K562 (cell line): ENCODE measurements around the gene AMBP. TPM values are rescaled to one million over a fixed set of nuclear protein-coding genes. Genes with fewer than 3 reads are reported as not detected.

Source experiments
- ATAC-seq: fragments of 200-7000 bp; cut with Tn5 transposase; 3 replicates; pipeline ENCODE4 v1.9.1; 2020; ENCODE audit warnings: moderate library complexity
- BruUV-seq: library from RNA; stranded (reverse); fragments of 400-500 nt; replicated peaks from 2 replicates; lab custom pipeline; 2021; lab: Mats Ljungman, UMichigan
- CTCF ChIA-PET: fragments of 300-600 bp; formaldehyde crosslinking; extraction: SDS; loops from one replicate; lab custom pipeline; 2021; ENCODE audit warnings: low intra/inter-chr PET ratio; lab: Yijun Ruan, JAX
- POLR2A ChIA-PET: fragments of 300-600, 350-650 bp; sonication (Branson Sonifier 250); formaldehyde crosslinking; extraction: SDS; loops from one replicate; lab custom pipeline; 2021; ENCODE audit warnings: antibody characterized with exemption, inconsistent platforms; lab: Yijun Ruan, JAX
- DNase-seq, 4 experiments: peaks; one replicate each; pipeline versions ENCODE4 v3.0.0 to v3.0.0-alpha.2; 2011 to 2018; ENCODE audit warnings: low spot score in 3 of 4, mixed read lengths in 3 of 4; ENCODE audit errors: extremely low read depth in 1 of 4
- FAIRE-seq: peaks from 2 replicates; lab custom pipeline; 2011; peaks lifted over from hg19 to GRCh38; lab: Jason Lieb, UNC
- H2AFZ ChIP-seq: 2 replicates; pipeline ENCODE4 v1.6.0; 2011; ENCODE audit warnings: low read depth, low read length, control low read depth, inconsistent platforms
- H3K27ac ChIP-seq: fragments of 200-600 bp; 3 replicates; pipeline ENCODE4 v1.8.0; 2011; ENCODE audit warnings: low read depth, mild to moderate bottlenecking, control low read depth, inconsistent platforms, low read length, moderate library complexity, mixed read lengths; ENCODE audit errors: extremely low read depth
- H3K27me3 ChIP-seq, 2 experiments: fragments of 300-600 bp in 1 of 2; 2 replicates in 1 of 2; 3 replicates in 1 of 2; pipeline versions ENCODE4 v1.6.0 to v1.8.0; 2011; ENCODE audit warnings: inconsistent platforms in 2 of 2, low read length in 2 of 2, mild to moderate bottlenecking in 1 of 2, mixed read lengths in 1 of 2, moderate library complexity in 1 of 2; ENCODE audit not compliant: control insufficient read depth in 2 of 2, insufficient read depth in 2 of 2
- H3K36me3 ChIP-seq: fragments of 300-600 bp; 3 replicates; pipeline ENCODE4 v1.8.0; 2011; ENCODE audit warnings: mild to moderate bottlenecking, low read length, inconsistent platforms; ENCODE audit not compliant: control insufficient read depth, insufficient read depth
- H3K4me1 ChIP-seq, 2 experiments: fragments of 200-600 bp in 1 of 2; replicated peaks in 1 of 2; 2 replicates in 1 of 2; 3 replicates in 1 of 2; pipeline versions ENCODE4 v1.5.1 to v1.8.0; 2011; ENCODE audit warnings: inconsistent platforms in 2 of 2, low read length in 2 of 2, mild to moderate bottlenecking in 1 of 2, mixed read lengths in 1 of 2, moderate library complexity in 1 of 2; ENCODE audit not compliant: control insufficient read depth in 2 of 2, insufficient read depth in 2 of 2
- H3K4me2 ChIP-seq: 2 replicates; pipeline ENCODE4 v1.6.1; 2011; ENCODE audit warnings: low read length, control low read depth, inconsistent platforms, mixed read lengths; ENCODE audit not compliant: insufficient read depth
- H3K4me3 ChIP-seq: fragments of 200-600 bp; sonication (generic), shearing (Covaris generic); 2 replicates; pipeline ENCODE4 v1.5.1; 2016; ENCODE audit warnings: control low read depth, inconsistent platforms
- H3K79me2 ChIP-seq: fragments of 200-600 bp; 3 replicates; pipeline ENCODE4 v1.8.0; 2011; ENCODE audit warnings: low read length, inconsistent platforms; ENCODE audit not compliant: control insufficient read depth, insufficient read depth
- H3K9ac ChIP-seq, 2 experiments: 2 replicates each; pipeline versions ENCODE4 v1.6.0 to v1.6.1; 2011; ENCODE audit warnings: low read depth in 2 of 2, low read length in 2 of 2, control low read depth in 1 of 2, inconsistent platforms in 1 of 2, mild to moderate bottlenecking in 1 of 2, mixed read lengths in 1 of 2; ENCODE audit not compliant: insufficient read depth in 1 of 2
- H3K9me1 ChIP-seq: one replicate; pipeline ENCODE4 v1.6.0; 2011; ENCODE audit warnings: inconsistent platforms, mild to moderate bottlenecking, low read length, moderate library complexity; ENCODE audit not compliant: control insufficient read depth, insufficient read depth
- H3K9me3 ChIP-seq: replicated peaks from 2 replicates; pipeline ENCODE4 v1.5.1; 2011; ENCODE audit warnings: low read depth, low read length, inconsistent platforms; ENCODE audit not compliant: control insufficient read depth, insufficient read depth
- H4K20me1 ChIP-seq: replicated peaks from 2 replicates; pipeline ENCODE4 v1.6.1; 2011; ENCODE audit warnings: low read length, inconsistent platforms, mixed read lengths; ENCODE audit not compliant: control insufficient read depth, insufficient read depth
- BRF1 ChIP-seq: IDR thresholded peaks from 3 replicates; pipeline ENCODE4 v1.6.1; 2011; ENCODE audit warnings: borderline replicate concordance, mild to moderate bottlenecking; ENCODE audit not compliant: insufficient read length; ENCODE audit errors: extremely low read depth
- EZH2 ChIP-seq: IDR thresholded peaks from 2 replicates; pipeline ENCODE4 v1.6.1; 2012; ENCODE audit warnings: low read depth, mild to moderate bottlenecking, inconsistent platforms, low read length, borderline replicate concordance
- ILF3 ChIP-seq: fragments of 450-650 bp; IDR thresholded peaks from 2 replicates; pipeline ENCODE4 v1.6.1; 2018; ENCODE audit warnings: antibody characterized with exemption, mild to moderate bottlenecking, moderate library complexity, borderline replicate concordance
- JUN ChIP-seq, 2 experiments: sonication (generic) in 1 of 2; formaldehyde crosslinking in 1 of 2; IDR thresholded peaks; 2 replicates each; pipeline versions ENCODE4 v1.6.1 to v1.8.0; 2012 to 2022; ENCODE audit warnings: borderline replicate concordance in 2 of 2, mild to moderate bottlenecking in 2 of 2, improper control_type of control experiment in 1 of 2, low read depth in 1 of 2, low read length in 1 of 2, missing genetic modification reagents in 1 of 2
- LEF1 ChIP-seq: fragments of 450-650 bp; IDR thresholded peaks from 2 replicates; pipeline ENCODE4 v1.6.1; 2016; ENCODE audit warnings: mild to moderate bottlenecking
- NCOA4 ChIP-seq: fragments of 450-650 bp; IDR thresholded peaks from 2 replicates; pipeline ENCODE4 v1.6.1; 2018; ENCODE audit warnings: mild to moderate bottlenecking; ENCODE audit not compliant: partially characterized antibody
- PML ChIP-seq: IDR thresholded peaks from 2 replicates; pipeline ENCODE4 v1.6.1; 2012; ENCODE audit warnings: low read length, inconsistent platforms
- PTRF ChIP-seq: fragments of 450-650 bp; IDR thresholded peaks from 2 replicates; pipeline ENCODE4 v1.6.1; 2016; ENCODE audit warnings: mild to moderate bottlenecking, missing genetic modification characterization, missing compliant biosample characterization
- SMARCA4 ChIP-seq: fragments of 450-650 bp; IDR thresholded peaks from 2 replicates; pipeline ENCODE4 v1.6.1; 2016
- STAT5B ChIP-seq: fragments of 250-450 bp; sonication (Bioruptor Pico); IDR thresholded peaks from 2 replicates; pipeline ENCODE4 v1.8.0; 2021; ENCODE audit warnings: mild to moderate bottlenecking, inconsistent platforms
- TBL1XR1 ChIP-seq, 2 experiments: IDR thresholded peaks; 2 replicates each; pipeline ENCODE4 v1.6.1; 2012; ENCODE audit warnings: improper control_type of control experiment in 2 of 2, low read length in 2 of 2, mild to moderate bottlenecking in 1 of 2
- TCF7 ChIP-seq: sonication (generic); IDR thresholded peaks from 2 replicates; pipeline ENCODE4 v1.6.1; 2016; ENCODE audit warnings: antibody characterized with exemption, borderline replicate concordance
- ZNF143 ChIP-seq: sonication (generic); formaldehyde crosslinking; IDR thresholded peaks from 2 replicates; pipeline ENCODE4 v1.9.0; 2022; ENCODE audit warnings: mild to moderate bottlenecking, missing genetic modification reagents
- ZNF165 ChIP-seq: fragments of 250-450 bp; sonication (Bioruptor Pico); IDR thresholded peaks from 2 replicates; pipeline ENCODE4 v1.4.0; 2020; ENCODE audit warnings: borderline replicate concordance
- ZNF217 ChIP-seq: sonication (generic); formaldehyde crosslinking; IDR thresholded peaks from 2 replicates; pipeline ENCODE4 v1.8.0; 2022; ENCODE audit warnings: mild to moderate bottlenecking, missing genetic modification reagents
- ZNF785 ChIP-seq: fragments of 250-450 bp; sonication (Bioruptor Pico); IDR thresholded peaks from 2 replicates; pipeline ENCODE4 v1.4.0; 2020; ENCODE audit warnings: mild to moderate bottlenecking
- WGBS: fragments of 100-300 bp; shearing (Covaris generic); methylation state at CpG from one replicate; pipeline ENCODE4 v1.1.6; 2016; ENCODE audit warnings: low coverage, mixed read lengths; ENCODE audit not compliant: insufficient coverage; ENCODE audit errors: missing lambda C conversion rate; 5-methylcytosine and 5-hydroxymethylcytosine counted together
- in situ Hi-C: fragments of 300-500 bp; cut with MboI; formaldehyde crosslinking; loops from 4 replicates; pipeline ENCODE4 v1.15.0; 2018; ENCODE audit warnings: inconsistent platforms, mixed read lengths
- intact Hi-C: fragments of 100-400 bp; cut with micrococcal nuclease; formaldehyde crosslinking; loops from 2 replicates; pipeline ENCODE4 v1.14.2; 2022
- polyA plus RNA-seq, 8 experiments: library from polyadenylated mRNA; depleted of rRNA in 4 of 8; stranded (reverse) in 5 of 8; unstranded in 3 of 8; fragments of >200 nt; fragmentation: Nextera tagmentation in 2 of 8; fragmentation: Illumina TruSeq in 1 of 8; extraction: Ambion mirVana in 2 of 8; extraction: Trizol in 1 of 8; gene quantifications; 2 replicates each; pipeline versions ENCODE4 v1.2.1 to v1.2.3, GENCODE V29; 2011 to 2014; ENCODE audit warnings: inconsistent platforms in 1 of 8, missing spikeins in 1 of 8
- total RNA-seq, 7 experiments: library from RNA; depleted of rRNA in 6 of 7; stranded (reverse); fragments of >200 nt in 6 of 7; fragmentation: Illumina TruSeq in 2 of 7; extraction: Trizol in 2 of 7; gene quantifications; 2 replicates each; pipeline versions ENCODE4 v1.2.1 to v1.2.3, GENCODE V29; 2011 to 2021; ENCODE audit warnings: low replicate concordance in 1 of 7
- TF ChIP-seq, protein P1 (sequence below): sonication (generic); formaldehyde crosslinking; IDR thresholded peaks from 2 replicates; pipeline ENCODE4 v1.8.0; 2023; ENCODE audit warnings: mild to moderate bottlenecking, missing genetic modification reagents
- TF ChIP-seq, protein P2 (sequence below), 2 experiments: fragments of 450-650 bp in 1 of 2; sonication (generic) in 1 of 2; formaldehyde crosslinking in 1 of 2; IDR thresholded peaks in 1 of 2; conservative IDR thresholded peaks in 1 of 2; 2 replicates each; pipeline versions ENCODE4 v1.6.1 to v1.8.1; 2016 to 2023; ENCODE audit warnings: mild to moderate bottlenecking in 2 of 2, moderate library complexity in 2 of 2, inconsistent platforms in 1 of 2, missing genetic modification reagents in 1 of 2

Gene AMBP
- total and polyA plus RNA-seq, 9 of the 15 experiments (the other 6 are each of a cell fraction or from before 2014, with no cell fraction given): 1.3 TPM; not detected in 8

DNA sequence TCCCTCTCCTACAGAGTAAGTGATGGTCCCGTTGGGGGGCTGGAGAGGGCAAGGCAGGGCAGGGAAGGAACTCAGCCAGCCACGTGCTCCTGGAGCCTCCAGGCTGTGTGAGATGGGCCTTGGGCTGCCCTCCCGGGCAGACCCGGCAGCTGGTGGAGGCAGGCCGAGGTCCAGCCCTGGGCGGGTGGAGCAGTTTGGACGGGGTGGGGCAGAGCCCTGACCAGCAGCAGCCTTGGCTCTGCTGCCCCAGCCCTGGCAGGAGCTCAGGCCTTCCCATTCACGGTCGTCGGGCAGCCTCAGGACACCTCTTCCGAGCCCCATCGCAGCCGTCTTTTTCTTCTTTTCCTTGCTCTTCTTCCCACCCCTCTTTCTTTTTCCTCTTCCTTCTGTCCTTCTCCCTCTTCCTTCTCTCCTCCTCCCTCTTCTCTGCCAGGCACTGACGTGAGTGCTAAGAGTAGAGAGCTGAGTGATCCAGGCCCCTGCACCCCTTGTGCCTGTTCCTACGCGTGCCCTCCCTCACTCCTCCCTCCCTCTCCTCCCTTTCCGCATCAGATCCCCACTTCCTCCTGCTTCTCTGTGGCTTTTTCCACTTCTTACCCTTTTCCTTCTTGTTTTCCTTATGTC is 42.8 kb downstream of the AMBP start (continued):
- TF ChIP-seq JUN (IDR thresholded peaks at IDR 0.05; ENCODE audit: borderline replicate concordance, low read depth, low read length) (no peak), JUN (CRISPR knock-in tag; IDR thresholded peaks at IDR 0.05; ENCODE audit: borderline replicate concordance) (no peak), TBL1XR1 (IDR thresholded peaks at IDR 0.05; ENCODE audit: low read length in 2 of 2) (no peak), STAT5B (CRISPR knock-in tag) (no peak), TCF7 (no peak)

DNA sequence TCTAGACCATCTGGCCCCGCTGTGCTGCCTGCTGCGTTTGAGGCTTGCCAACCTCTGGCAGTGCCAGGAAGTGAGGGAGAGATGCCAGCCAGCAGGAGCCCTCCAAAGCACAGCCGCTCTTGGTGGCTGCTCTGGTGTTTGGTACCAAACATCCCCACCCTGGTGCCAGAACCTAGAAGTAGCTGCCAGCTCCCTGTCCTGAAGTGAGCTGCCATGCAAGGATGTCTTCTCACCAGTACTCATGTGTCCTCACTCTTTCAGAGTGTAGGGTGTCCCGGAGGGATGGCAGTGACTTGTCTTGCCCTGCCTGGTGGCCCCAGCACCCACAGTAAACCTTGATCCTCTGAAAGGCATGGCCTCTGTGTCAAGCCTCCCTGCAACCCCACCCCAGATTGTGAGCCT is 43.4 kb downstream of the AMBP start:
- ATAC-seq (no peak), FAIRE-seq (no peak), DNase-seq (no peak)
- H3K4me2 ChIP-seq: no peak overlapping the region
- H3K27me3 ChIP-seq: no peaks in the 10 kb centered on the region
- intact Hi-C loops (loop anchor here (5.0 kb wide), 2 partner anchors 227 to 297 kb away; no protein-coding TSS in a partner anchor), in situ Hi-C loops (no loop called here)
- ChIA-PET CTCF (no interaction called here), POLR2A (no interaction called here)
- peaks cover 3% of the 10 kb centered on the region; the same call in 1 of the 2 replicates for H4K20me1 ChIP-seq
- H3K79me2 ChIP-seq: no peaks in the 10 kb centered on the region
- BruUV-seq: no TSS peak
- H3K4me3 ChIP-seq: no peak overlapping the region
- H3K9me1 ChIP-seq: peaks cover 6% of the 10 kb centered on the region
- H3K36me3 ChIP-seq: peaks cover 3% of the 10 kb centered on the region; the same call in 1 of the 3 replicates
- 43% methylated on average over 3 of the region's 4 CpGs for WGBS
- no peak overlapping the region for H3K9ac ChIP-seq
- no peak overlapping the region for H3K27ac ChIP-seq
- H3K4me1 ChIP-seq: no peaks in the 10 kb centered on the region; a peak in 1 of 5 replicates
- no peaks in the 10 kb centered on the region for H3K9me3 ChIP-seq
- no peak overlapping the region for H2AFZ ChIP-seq
- TF ChIP-seq EZH2 (no peak), ZNF143 (CRISPR knock-in tag) (no peak), ZNF217 (no peak), BRF1 (no peak), ZNF165 (CRISPR knock-in tag) (no peak), JUN (IDR thresholded peaks at IDR 0.05; ENCODE audit: borderline replicate concordance, low read depth, low read length) (no peak), JUN (CRISPR knock-in tag; IDR thresholded peaks at IDR 0.05; ENCODE audit: borderline replicate concordance) (no peak), PML (no peak), ILF3 (no peak), PTRF (no peak), ZNF785 (no peak), NCOA4 (no peak), SMARCA4 (no peak), LEF1 (no peak)
- TF ChIP-seq, protein P1, sequence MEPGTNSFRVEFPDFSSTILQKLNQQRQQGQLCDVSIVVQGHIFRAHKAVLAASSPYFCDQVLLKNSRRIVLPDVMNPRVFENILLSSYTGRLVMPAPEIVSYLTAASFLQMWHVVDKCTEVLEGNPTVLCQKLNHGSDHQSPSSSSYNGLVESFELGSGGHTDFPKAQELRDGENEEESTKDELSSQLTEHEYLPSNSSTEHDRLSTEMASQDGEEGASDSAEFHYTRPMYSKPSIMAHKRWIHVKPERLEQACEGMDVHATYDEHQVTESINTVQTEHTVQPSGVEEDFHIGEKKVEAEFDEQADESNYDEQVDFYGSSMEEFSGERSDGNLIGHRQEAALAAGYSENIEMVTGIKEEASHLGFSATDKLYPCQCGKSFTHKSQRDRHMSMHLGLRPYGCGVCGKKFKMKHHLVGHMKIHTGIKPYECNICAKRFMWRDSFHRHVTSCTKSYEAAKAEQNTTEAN (CRISPR knock-in tag): no peak
- TF ChIP-seq, protein P2, sequence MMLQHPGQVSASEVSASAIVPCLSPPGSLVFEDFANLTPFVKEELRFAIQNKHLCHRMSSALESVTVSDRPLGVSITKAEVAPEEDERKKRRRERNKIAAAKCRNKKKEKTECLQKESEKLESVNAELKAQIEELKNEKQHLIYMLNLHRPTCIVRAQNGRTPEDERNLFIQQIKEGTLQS (IDR thresholded peaks at IDR 0.05): no peak
- TF ChIP-seq, protein P2 (CRISPR knock-in tag; conservative IDR thresholded peaks at IDR 0.05): no peak
